GM19351 (cell line): ENCODE data around the gene TMEM176A.
"Not testable (repeated sequence)": the region's sequence is repeated elsewhere in the genome, so short reads cannot be mapped to it uniquely, and the experiment has no call there.

Experiments
- ATAC-seq: cut with Tn5 transposase; IDR thresholded peaks from one replicate; pipeline ENCODE4 v1.9.1; 2021; ENCODE audit warnings: mild to moderate bottlenecking, moderate library complexity; ENCODE audit not compliant: unreplicated experiment

The TMEM176A gene, protein sequence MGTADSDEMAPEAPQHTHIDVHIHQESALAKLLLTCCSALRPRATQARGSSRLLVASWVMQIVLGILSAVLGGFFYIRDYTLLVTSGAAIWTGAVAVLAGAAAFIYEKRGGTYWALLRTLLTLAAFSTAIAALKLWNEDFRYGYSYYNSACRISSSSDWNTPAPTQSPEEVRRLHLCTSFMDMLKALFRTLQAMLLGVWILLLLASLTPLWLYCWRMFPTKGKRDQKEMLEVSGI

DNA sequence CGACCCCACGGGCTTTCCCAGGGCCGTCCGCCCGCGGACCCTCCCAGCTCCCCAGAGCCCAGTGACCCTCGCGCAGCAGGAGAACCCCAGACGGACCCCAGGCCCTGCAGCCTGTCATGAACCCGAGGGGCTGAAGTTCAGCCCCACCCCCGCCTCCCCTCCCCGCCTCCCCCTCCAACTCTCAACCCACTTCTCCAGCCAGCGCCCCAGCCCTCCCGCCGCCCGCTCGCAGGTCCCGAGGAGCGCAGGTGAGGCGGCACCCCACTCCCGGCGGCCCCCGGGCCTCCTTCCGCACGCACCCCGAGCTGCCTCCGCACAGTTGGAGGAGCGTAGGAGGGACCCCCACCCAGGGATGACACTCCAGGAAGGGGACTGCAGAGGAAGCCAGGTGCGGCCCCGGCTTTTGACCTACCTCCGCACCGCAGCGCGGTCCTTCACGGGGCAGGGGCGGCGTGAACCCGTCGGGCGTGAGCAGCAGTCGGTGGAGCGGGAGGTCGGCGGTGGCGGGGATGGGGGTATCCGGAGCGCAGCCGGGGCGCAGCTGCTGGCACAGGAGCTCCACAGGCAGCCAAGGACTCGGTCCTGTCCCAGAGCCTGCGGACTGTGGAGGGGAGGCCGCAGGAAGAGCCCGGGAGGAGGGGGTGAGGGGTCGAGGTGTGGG lies at the start of gene TMEM176A:
TMEM176A (plus strand) TSS at position 189 of the 661 bp plus-strand sequence. CDS start 782 bp downstream, outside the sequence.
- no peak for ATAC-seq

DNA sequence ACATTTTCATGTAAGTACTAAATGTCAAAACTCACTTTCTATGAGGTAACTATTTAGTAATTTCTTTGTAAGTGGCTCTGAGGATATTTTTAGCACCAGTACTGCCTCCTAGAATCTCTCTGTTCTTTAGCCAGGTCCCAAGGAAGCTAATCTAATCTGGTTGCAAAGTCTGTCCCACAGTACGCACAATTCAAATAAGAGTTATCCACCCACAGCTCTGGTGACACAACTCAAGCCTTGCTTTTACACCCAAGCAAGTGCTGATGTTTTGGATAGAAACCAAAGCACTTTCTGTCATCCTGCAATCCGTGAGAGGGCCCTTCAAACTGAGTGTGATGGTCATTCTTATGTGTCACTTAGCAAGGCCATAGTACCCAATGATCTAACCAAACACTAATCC lies 48.9 kb upstream of the TMEM176A start:
- no peak for ATAC-seq

DNA sequence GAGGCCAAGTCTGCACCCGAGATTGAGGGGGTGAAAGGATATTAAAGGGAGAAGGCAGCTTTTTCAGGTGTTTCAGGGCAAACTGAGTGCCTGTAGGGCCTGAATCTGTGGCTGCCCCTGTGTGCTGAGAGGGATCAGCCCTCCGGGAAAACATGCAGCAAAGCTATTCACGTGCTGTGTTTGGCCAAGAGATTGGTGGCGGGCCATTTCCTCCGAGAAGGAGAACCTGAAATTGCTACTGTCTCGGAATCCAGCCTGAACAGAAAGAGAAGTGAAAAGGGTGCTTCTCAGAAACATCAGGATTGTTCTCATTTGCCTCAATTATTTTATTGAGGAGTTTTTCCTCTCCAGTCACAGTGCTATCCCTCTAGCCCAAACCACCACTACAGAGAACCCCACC lies 47.3 kb upstream of the TMEM176A start:
- ATAC-seq, result no peak

DNA sequence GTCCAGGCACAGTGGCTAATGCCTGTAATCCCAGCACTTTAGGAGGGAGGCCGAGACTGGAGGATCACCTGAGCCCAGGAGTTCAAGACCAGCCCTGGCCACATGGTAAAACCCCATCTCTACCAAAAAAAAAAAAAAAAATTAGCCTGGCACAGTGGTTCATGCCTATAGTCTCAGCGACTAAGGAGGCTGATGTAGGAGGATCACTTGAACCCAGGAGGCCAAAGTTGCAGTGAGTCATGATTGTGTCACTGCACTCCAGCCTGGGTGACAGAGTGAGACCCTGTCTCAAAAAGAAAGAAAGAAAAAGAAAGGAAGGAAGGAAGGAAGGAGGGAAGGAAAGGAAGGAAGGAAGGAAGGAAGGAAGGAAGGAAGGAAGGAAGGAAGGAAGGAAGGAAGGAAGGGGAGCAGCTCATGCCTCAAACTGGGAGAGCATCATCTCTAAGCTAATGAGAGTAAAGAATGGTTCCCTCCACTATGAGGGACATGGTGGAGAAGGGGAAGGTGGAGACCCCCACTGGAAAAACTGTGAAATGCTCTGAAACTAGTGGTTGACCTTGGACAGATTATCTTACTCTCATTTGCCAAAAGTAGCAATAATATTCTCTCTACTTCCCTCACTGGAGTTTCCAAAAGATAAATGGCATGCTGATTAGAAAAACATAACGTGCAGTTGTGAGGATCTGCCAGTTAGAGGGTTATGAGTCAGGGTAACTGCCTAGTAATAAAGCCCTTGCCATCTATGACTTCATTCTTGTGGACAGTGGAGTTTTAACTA lies 46.6 kb upstream of the TMEM176A start:
- no peak for ATAC-seq

DNA sequence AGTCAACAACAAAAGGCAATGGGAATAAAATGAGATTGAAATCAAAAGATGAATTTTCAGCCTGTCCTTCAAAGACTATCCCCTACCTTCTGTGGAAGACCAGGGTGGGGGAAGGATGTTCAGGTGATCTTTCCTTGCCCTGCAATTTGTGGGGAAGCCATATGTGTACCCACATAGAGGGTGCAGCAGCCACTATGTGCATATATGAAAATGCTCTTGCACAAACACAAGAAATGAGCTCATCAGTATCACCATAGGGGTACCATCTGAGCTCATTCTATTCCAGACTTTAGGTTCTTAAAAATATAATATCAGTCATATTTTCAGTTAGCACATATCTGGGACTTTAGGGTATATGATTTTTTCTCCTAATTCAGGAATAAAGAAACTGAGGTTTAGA lies 45.6 kb upstream of the TMEM176A start:
- no peak for ATAC-seq

DNA sequence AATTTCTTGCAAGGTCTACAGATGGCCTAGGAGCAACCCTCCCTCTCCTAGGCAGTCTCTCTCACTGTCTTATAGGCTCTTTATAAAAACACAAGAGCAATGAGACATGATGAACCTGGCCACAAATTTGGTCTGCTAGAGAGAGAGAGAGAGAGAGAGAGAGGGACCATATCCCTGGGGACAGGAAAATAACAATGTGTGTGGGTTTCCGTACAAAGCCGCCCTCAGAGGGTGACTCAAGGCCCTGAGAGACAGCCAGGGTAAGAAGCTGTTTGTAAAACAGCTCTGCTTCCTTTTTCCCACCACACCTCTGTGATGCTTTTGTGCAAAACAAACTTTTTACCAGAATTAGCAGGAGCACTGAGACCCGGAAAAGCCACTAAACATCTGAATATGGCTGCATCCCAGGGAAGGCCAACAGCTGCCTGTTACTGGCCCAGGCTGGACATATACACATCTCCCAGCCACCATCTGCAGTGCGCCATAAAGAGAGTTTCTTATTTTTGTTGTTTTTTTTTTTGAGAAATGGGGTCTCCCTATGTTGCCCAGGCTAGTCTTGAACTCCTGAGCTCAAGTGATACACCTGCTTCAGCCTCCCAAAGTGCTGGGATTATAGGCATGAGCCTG lies 45.0 kb upstream of the TMEM176A start:
- ATAC-seq, result no peak

DNA sequence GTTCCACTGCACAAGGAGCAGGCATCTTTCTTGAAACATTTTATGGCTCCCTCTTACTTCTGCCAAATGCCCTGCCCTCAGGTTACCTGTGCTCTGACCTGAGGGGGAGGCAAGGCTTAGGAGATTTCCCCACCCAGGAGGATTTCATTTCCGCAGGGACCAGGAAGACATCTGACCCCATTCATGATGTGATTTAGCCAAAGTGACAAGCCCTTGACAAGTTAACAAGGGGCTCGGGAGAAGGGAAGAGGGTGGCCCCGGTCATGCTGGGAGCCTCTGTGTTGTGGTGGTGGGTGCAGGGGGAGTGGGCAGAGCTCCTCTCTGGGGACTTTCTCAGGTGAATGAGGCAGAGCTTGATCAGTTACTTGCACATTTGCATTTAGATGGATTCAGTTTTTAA lies 44.4 kb upstream of the TMEM176A start:
- no peak for ATAC-seq

DNA sequence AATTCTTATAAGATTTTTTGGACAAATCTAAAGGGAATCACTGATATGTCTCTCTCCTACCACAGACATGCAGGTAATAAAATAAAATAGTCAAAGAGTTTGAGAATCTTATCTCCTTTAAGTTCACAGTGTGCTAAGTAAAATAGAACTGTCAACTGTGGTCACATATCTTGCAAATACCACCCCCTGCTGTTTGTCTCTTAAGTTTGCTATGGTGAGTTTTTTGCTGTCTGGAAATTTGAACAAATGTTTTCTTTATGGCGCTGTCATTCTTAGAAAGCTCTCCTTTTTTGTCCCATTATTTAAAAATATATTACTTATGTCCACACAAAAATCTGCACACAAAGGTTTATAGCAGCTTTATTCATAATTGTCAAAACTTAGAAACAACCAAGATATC lies 43.7 kb upstream of the TMEM176A start:
- no peak for ATAC-seq

DNA sequence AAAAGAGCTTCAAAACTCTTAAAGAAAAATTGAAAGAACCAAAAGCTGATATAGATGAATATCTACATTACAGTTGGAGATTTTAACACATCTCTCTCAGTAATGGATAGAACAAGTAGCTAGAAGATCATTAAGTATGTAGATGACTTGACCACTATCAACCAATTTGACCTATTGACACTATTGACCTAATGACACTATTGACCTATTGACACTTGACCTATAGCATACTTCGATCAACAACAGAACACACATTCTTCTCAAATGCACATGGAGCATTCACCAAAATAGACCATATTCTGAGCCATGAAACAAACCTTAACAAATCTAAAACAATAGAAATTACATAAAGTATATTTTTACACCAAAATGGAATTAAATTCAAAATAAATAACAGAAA lies 41.1 kb upstream of the TMEM176A start:
- ATAC-seq, result no peak

DNA sequence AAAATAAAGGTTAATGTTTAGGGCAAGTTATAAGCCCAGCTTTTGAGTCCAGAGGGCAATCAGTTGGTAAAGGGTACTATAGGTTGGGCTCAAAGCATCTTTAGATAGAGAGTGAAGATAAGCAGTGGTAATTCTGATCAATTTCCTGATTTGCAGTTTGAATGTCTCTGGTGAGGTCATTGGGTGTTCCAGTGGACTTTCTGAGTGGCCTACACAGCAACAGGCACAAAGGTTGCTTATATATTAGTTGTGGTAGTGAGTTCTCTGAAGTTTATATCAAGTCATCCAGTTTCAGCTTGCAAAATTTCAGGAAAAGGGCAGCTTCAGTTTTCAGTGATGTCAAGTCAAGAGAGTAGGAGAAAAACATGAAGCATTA lies 34.2 kb upstream of the TMEM176A start:
- no peak for ATAC-seq

DNA sequence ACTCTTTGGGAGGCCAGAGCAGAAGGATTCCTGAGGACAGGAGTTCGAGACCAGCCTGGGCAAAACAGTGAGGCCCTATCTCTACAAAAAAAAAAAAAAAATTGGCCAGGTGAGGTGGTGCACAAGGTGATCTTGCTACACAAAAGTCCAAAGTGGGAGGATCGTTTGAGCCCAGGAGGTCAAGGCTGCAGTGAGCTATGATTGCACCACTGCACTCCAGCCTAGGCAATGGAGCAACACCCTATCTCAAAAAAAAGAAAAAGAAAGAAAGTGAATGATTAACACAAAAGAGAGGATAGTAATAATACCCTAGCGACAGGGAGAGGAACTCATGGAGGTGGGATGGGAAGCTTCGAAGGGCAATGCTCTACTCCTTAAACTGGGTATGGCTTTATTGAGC lies 30.8 kb upstream of the TMEM176A start:
- no peak for ATAC-seq

DNA sequence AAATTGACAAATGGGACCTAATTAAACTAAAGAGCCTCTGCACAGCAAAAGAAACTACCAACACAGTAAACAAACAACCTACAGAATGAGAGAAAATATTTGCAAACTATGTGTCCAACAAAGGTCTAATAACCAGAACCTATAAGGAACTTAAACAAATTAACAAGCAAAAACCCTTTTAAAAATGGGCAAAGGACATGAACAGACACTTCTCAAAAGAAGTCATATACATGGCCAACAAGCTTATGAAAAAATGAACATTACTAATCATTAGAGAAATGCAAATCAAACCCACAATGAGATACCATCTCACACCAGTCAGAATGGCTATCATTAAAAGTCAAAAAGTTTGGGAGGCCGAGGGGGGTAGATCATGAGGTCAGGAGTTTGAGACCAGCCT lies 26.4 kb upstream of the TMEM176A start:
- not testable (repeated sequence) for ATAC-seq

DNA sequence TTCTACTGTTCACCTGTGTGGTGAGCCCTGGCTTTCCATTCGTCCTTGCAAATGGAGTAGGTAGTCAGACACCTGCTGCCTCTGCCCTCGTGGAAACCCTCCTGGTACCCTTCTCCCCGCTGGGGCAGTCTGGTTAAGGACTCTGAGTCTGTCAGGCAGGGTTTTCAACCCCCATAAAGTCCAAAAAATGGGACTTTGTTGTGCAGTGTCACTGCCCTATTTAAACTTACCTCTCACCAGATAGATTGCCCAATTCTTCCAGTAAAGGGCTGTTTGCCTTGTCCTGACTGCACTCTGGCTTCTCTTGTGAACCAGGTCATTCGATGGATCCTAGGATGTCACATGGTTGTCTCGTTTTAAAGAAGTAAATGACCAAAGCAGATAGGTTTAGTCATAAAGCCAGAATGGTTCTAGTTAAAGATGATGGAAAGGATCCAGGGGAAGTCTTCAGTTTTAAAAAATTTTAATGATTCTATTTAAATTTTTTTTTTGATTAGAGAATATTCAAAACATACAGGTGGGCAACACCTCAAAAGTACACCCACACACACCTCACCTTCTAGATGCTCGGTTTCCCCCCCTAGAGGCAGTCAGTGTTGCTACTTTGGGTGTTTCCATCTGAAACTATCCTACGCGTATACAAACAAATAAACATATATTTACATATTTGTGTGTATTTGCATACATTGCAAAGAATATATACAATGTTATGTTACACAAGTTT lies 22.4 kb upstream of the TMEM176A start:
- ATAC-seq, result no peak

DNA sequence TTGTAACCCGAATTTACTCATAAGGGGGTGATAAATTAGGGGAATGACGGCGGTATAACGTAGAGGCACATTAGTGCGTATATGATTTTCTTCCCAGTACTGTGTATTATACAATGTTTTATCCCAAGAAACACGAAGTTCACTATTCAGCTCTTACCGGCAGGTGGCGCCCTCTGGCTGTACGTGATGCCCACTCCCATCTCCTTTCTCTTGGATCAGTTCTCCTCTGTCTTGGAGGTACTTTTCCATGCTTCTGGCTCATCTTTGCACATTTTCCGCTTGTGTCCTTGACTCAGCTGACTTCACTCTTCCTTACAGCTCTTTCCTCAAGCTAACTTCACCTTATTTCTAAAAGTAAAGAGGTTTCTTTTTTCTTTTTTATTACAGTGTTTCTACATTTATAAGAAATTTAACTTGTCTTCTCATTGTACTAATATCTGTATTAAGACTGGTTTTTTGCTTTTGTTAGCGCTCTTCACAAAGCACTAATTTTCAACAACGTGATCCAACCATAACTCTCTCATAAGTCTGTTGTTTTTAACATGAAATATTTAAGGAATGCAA lies 21.7 kb upstream of the TMEM176A start:
- ATAC-seq, result no peak

DNA sequence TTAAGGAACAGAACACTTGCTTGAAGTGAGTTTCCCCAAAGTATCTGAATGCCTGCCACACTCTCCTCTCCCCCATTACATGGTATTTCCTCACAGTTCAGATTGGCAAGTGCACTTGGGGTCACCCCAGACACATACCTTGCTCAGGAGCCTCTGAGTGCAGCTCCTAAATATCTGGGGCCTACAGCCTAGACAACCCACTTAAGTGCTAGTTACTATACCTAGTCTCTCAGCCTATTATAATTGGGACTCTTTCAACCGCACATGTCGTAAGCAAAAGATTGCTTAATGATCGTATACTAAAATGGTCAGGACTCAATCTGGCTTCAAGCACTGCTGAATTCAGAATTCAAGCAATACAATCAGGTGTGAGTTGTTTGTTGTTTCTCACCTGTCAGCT lies 20.3 kb upstream of the TMEM176A start:
- ATAC-seq, result no peak

DNA sequence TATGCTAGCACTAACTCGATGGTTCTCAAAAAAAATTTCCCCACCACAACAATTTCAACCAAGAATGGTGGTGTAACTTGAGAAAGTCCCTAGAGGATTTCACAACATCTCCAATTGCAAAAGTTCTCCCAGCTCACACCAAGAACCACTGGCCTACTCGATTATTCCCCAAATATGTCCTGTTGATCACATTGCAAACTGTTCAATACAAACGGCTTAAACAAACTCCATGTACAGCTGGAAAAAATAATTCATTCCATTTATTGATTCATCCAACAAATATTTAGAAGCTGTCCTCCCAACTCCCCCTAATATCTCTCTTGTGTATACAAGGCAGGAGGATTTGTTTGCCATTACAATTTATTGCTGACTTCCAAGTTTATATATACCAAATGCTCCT lies 19.5 kb upstream of the TMEM176A start:
- no peak for ATAC-seq

DNA sequence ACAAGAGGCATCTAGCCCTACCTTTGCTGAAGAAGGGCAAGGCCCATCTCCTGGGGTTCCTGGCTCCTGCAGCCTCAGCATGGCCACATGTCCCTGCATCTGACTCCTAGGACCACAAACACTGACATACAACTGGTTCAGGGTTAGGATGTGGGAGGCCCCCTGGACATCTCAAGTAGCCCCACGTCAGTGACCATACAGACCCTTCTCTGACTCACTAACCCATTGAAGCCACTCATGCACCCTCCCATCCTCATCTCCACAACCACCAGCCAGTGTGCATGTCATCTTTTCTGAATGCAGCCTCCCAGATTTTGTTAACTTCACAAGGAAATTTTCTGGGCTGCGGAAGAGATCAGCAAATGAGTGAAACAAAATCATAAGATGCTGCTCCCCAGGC lies 18.6 kb upstream of the TMEM176A start:
- no peak for ATAC-seq

DNA sequence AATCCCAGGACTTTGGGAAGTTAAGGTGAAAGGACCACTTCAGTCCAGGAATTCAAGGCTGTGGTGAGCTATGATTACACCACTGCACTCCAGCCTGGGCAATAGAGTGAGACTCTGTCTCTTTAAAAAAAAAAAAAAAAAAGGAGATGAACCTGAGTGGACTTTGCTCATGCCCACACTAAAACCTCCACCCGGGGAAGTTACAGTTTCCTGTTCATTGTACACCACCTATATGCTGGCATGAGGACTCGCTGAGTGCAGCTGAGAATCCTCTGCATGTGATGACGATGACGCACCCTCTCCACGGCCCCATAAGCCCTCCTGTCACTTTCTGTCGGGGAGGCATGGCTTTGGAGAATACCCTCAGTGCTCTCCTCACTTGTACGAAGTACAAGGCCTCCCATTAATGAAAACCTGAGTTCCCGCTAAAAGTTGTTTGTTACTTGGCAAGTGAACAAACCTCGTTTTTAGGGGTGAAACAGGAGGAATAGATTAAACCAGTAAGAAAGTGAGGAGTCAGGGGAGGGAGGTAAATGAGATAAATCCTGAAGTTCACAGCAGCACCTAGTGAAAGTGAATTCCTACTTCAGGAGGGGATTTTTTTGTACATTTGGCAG lies 16.3 kb upstream of the TMEM176A start:
- ATAC-seq, result no peak

DNA sequence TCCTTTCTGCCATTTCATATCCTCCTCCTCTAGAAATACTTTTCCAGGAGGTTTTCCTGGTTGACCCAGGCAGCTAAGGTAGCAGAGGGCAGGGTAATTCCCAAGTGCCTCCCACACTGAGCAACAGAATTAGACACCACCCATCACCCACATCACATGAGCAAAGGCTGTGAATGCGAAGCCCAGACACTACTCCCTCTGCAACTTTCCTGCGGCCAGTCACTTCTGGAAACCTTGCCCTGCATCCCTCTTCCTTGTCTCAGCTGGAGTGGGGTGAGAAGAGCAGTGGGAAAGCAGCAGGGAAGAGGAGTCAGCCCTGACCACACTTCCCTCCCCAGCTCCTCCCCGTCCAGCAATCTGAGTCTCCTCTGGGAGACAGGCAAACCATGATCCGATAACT lies 15.6 kb upstream of the TMEM176A start:
- ATAC-seq, result no peak
